ENCODE measurements around the gene ARMH4.

GRCh38 chr14:58199726-58200479 is 47.9 kb upstream of the ARMH4 start, which contains the start of gene ACTR10:
- no peak for TF ChIP-seq CTCF (IDR thresholded peaks at IDR 0.05)
- no peak for TF ChIP-seq POLR2A (IDR thresholded peaks at IDR 0.05)
